GM19372 (cell line): Measurements from ENCODE around the gene CCDC178.

Experiments used
- ATAC-seq: cut with Tn5 transposase; IDR thresholded peaks from one replicate; pipeline ENCODE4 v1.9.1; 2021; ENCODE audit warnings: mild to moderate bottlenecking, low read depth, moderate library complexity; ENCODE audit not compliant: unreplicated experiment

The CCDC178 gene

DNA sequence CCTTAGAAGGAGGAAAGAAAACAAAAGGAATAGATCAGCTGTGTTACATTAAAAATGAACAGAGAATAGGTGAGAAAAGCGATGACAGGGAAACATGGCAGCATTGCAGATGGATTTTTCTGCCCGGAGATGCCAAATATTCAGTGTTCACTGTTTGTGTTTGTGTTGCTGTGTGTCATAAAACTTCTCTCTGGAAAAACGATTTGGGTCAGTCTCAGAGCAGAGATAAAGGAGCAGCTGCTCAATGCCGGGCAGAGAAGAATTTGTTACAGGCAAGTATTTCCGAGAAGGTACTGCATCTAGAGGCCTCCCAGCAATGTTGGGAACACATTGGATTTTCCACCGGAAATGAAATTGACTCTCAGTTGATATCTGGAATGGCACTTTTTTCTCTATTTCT, 511.3 kb downstream of the CCDC178 start:
- ATAC-seq, result no peak

- no peak for ATAC-seq
Observed at GRCh38 chr18:32922951-32923430, 517.5 kb downstream of the CCDC178 start.

DNA sequence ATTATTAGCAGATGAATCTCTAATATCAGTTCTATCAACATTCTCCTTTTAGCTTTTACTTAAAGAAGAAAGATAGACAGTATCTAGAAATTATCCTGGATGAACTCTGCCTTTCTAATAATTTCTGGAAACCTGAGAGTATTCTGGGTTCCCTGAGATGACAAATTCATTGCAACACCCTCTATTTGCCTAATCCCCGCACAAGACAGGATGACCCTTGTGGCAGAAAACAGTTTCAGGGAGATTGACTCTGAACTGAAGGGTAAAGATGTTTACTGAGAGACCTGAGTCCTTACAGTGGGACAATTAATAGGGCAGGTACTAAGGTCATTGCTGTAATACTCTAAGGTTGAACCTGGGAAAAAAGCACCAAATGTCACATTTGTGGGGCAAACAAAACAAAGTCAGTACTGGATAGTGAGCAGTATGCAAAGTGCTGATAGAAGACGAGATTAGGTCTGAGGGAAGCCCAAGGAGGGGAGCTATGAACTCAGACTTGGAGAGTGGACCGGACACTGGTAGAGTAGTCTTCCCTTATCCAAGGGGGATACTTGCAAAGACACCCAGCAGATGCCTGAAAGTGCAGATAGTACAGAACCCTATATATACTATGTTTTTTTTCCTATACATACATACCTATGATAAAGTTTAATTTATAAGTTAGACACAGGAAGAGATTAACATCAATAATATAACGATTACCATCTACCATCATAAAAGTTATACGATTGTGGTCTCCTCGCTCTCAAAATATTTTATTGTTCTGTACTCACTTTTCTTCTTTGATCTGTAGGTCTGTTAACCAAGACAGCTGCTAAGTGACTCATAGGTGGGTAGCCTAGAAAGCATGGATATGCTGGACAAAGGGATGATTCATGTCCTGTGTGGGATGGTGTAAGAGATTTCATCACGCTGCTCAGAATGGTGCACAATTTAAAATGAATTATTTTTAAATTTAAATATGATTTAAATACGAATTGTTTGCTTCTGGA, 519.4 kb downstream of the CCDC178 start:
- ATAC-seq, result no peak

DNA sequence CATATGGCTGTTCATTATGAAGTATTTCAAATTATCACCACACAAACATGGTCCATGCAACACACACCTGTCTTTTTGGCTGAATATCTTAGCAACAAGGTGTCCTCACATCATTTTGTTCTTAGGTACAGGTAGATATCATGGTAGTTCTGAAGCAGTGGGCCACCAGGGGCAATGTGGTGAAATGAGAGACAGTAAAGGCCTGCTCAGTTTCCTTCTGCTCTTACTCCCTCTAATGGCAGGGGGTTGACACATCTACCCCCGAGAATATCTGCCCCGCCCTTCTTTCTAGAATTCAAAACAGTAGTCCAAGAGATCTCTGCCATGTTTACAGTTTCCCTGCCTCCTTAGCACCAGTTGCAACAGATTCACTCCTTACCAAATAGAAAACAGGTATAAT, 520.7 kb downstream of the CCDC178 start:
- peak; percentile 93 for ATAC-seq

GRCh38 chr18:32918692-32919250, 521.8 kb downstream of the CCDC178 start:
- no peak for ATAC-seq

- no peak for ATAC-seq
Observed at GRCh38 chr18:32915516-32915915, 525.0 kb downstream of the CCDC178 start.

- no peak for ATAC-seq
Observed at GRCh38 chr18:32911660-32912284, 528.7 kb downstream of the CCDC178 start.

GRCh38 chr18:32910694-32911296, 529.7 kb downstream of the CCDC178 start:
- ATAC-seq, result no peak

DNA sequence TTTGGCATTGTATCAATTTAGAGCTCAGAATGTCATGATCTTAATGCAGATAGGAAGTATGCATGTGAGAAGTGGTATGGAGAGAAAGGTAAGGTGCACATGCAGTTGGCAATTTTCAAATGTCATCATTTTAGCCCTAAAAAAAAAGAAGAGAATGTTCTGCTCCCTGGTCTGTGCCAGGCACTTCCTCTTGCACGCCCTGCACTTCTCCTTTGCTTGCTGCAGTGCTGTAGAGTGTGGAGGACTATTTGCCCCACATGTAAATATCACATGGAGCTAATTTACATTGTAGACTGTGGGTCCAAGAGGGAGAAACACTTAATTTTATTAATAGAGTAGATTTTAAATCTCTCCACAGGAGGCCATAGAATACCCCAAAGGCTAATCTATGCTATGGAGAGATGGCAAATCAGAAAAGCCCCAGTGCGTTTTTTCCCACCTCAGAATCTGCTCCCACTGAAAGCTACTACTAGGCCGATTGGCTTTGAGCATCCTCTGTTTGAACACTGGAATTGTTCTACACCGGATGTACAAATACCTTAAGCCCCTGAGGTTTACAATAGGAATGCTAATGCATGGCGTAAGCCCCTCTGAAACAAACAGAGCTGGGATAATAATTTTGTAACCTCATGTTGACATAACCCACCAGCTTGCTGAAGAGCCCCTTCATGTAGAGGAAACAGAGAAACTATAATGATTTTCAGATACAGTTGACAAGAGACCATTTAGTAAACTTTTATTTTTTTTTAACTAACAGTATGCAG, 530.5 kb downstream of the CCDC178 start:
- no peak for ATAC-seq

- no peak for ATAC-seq
Observed at GRCh38 chr18:32908424-32908805, 532.1 kb downstream of the CCDC178 start.

DNA sequence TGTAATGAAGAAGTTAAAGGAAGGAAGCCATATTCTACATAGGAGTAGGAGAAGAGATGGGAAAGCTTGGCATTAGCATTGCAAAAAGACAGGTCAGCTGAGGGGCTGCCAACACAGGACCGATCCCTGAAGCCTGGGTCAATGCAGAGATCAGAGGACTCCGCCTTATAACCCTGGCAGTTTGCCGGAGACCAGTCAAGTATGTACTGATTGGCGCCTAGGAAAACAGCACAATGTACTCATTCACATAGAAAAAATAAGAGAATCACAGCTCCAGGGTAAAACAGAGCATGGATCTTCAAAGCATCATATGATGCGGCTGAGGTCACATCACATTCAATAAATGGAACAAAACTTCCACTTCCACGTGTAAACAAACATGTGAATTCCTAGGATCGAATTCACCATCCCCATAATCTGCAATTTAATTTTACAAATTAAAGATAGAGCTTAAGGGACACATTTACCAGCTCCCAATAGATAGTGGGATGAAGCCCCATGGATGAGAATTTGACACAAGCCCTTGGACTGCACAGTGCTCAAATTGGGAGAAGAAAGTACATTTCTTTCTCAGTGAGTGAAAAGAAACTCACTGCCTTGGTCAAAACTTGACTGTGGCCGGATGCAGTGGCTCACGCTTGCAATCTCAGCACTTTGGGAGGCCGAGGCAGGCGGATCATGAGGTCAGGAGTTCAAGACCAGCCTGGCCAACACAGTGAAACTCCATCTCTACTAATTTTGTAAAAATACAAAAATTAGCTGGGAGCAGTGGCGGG, 532.7 kb downstream of the CCDC178 start:
- ATAC-seq, result no peak

DNA sequence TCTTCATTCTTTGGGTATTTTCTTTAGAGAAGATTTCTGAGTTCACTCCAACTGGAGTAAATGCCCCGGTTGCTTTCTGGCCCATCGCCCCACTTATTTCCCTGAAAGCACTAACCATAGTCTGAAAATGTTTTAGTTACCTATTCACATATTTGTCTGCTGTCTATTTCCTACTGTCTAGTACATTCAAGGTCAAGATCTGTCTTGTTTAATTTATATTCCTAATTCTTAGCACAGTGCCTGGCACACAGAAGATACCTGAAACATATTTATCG, 533.3 kb downstream of the CCDC178 start:
- no peak for ATAC-seq

GRCh38 chr18:32906506-32907310, 533.8 kb downstream of the CCDC178 start:
- ATAC-seq, result no peak

GRCh38 chr18:32905651-32906050, 534.9 kb downstream of the CCDC178 start:
- no peak for ATAC-seq

GRCh38 chr18:32902568-32903330, 537.8 kb downstream of the CCDC178 start:
- no peak for ATAC-seq

DNA sequence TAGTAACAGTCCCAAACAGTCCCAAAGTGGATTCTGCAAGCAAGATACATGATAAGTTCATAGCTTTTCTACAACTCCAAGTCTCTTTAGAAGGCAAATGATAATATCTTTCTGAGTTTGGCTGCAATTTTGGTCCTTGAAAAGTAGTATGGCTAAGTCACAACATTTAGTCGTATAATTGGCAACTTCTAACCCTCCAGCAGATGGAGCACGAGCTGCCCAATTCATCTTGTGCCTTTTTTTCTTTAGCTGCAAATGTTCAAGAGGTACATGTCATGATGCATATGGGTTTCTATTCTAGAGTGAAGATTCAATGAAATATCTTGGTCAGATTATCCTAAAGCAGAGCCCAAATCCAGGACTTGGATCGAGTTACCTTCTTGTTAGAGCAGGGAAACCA, 540.7 kb downstream of the CCDC178 start:
- no peak for ATAC-seq

DNA sequence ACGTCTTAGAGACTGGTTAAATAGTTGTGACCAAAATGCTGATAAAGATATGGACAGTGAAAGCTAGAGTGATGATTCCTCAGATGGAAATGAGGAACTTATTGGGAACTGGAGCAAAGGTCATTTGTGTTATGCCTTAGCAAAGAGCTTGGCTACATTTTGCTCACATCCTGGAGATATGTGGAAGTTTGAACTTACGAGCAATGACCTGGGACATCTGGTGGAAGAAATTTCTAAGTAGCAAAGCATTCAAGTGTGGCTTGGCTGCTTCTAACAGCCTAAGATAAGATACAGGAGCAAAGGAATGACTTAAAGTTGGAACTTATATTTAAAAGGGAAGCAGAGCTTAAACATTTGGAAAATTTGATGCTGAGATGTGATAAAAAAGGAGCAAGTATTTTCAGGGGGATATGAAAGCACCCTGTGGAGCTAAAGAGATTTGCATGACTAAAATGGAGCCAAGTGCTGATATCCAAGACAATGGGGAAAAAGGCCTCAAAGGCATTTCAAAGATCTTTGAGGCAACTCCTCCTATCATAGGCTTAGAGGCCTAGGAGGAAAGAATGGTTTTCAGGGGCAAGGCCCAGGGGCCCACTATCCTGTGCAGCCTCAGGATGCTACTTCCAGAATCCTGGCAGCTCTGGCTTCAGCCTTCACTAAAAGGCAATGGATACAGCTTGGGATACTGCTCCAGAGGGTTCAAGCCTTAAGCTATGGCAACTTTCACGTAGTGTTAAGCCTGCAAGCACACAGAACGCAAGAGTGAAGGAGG, 543.6 kb downstream of the CCDC178 start:
- no peak for ATAC-seq
